Sigmoid colon (tissue), 4 donors: Measurements from ENCODE around the gene COMT.

Experiments used
- EP300 ChIP-seq, 4 donors: sonication (generic); formaldehyde crosslinking; IDR thresholded peaks; one replicate each; pipeline ENCODE4 v1.6.1; 2017; ENCODE audit warnings: antibody characterized with exemption in 4 of 4
- POLR2A ChIP-seq, 2 donors: fragments of 450-650 bp; IDR thresholded peaks; one replicate each; pipeline ENCODE4 v1.6.1; 2016; ENCODE audit warnings: antibody characterized with exemption in 2 of 2, mild to moderate bottlenecking in 2 of 2, moderate library complexity in 2 of 2
- POLR2AphosphoS5 ChIP-seq, 4 donors: sonication (generic); formaldehyde crosslinking; IDR thresholded peaks; one replicate each; pipeline ENCODE4 v1.6.1; 2017; ENCODE audit warnings: antibody characterized with exemption in 4 of 4
- TF ChIP-seq, protein P1 (sequence below), 4 experiments: fragments of 450-650 bp in 3 of 4; fragments of 200-600 bp in 1 of 4; IDR thresholded peaks; one replicate each; pipeline ENCODE4 v1.5.1; 2016 to 2019; ENCODE audit warnings: antibody characterized with exemption in 4 of 4, mild to moderate bottlenecking in 3 of 4, moderate library complexity in 2 of 4

DNA sequence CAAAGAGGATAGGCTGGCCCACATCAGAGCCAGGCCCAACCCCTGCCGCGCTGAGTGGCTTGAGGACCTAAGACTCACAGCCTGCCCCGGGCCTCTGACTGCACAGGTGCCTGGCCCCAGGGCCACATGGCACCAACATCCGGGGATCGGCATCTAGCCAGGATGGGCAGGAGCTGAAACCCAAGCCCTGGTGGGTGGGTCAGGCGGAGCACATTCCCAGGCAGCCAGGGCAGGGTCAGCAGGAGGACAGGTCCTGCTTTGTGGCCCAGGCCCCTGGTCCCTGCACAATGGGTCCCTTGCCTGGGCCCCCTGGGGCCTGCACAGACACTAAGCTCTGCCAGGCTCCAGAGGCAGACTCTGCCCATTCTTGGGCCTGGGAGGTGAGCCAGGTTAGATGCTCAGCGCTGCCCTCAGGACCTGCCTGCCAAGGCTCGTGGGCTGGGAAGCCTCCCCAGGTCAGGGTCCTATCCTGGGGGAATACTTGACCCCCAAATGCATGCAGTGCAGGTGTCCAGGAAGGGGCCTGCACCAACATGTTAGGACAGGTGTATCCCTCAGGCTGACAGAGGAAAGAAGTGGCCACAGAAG lies 41.5 kb downstream of the COMT start:
- TF ChIP-seq, protein P1, sequence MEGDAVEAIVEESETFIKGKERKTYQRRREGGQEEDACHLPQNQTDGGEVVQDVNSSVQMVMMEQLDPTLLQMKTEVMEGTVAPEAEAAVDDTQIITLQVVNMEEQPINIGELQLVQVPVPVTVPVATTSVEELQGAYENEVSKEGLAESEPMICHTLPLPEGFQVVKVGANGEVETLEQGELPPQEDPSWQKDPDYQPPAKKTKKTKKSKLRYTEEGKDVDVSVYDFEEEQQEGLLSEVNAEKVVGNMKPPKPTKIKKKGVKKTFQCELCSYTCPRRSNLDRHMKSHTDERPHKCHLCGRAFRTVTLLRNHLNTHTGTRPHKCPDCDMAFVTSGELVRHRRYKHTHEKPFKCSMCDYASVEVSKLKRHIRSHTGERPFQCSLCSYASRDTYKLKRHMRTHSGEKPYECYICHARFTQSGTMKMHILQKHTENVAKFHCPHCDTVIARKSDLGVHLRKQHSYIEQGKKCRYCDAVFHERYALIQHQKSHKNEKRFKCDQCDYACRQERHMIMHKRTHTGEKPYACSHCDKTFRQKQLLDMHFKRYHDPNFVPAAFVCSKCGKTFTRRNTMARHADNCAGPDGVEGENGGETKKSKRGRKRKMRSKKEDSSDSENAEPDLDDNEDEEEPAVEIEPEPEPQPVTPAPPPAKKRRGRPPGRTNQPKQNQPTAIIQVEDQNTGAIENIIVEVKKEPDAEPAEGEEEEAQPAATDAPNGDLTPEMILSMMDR (IDR thresholded peaks at IDR 0.05): no peak
- TF ChIP-seq POLR2A (IDR thresholded peaks at IDR 0.05) (no peak), POLR2AphosphoS5 (IDR thresholded peaks at IDR 0.05) (no peak), EP300 (IDR thresholded peaks at IDR 0.05) (no peak)
